HS-5 (cell line): ENCODE results near the gene SCN3A.

Source experiments
- DNase-seq: peaks from one replicate; pipeline ENCODE4 v3.0.0-alpha.2; 2012; ENCODE audit warnings: low read depth

The SCN3A gene

GRCh38 chr2:165191096-165191728, 12.6 kb downstream of the SCN3A start:
- no peak for DNase-seq

DNA sequence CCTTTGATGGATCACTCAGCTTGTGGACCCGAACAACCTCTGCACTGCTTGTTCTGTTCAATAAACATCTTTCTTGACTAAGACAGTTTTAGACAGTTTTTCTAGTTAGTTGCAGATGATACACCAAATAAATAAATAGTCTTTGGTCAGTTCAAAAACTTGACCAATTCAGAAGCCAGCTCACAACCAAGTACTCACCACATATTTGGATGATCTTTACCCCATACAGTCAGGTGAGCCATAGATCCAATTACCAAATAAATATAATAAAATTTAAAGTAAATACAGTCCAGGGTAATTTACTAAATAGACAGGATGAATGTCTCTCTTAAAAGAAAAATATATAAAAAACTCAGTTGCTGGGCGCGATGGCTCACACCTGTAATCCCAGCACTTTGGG, 18.2 kb downstream of the SCN3A start:
- no peak for DNase-seq

DNA sequence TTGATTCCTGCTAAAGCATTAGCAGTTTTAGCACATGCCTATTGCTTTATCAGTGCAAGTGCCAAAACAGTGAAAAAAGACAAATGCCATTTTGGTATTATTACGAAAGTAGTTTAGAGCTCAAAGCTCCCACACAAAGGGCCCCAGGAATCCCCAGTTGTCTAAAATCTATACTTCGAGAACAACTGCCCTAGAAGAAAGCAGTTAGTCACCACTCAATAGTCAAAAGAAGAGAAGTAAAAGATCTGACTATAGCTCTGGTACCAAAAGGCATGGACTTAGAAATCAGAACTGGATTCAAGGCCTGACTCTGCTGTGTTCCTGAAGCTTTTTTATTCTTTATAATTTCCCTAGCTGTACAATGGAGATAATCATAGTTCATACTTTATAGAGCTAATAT, 21.8 kb downstream of the SCN3A start:
- DNase-seq, result no peak

- no peak for DNase-seq
Observed at GRCh38 chr2:165176780-165177179, 27.1 kb downstream of the SCN3A start.

- DNase-seq, result no peak
Observed at GRCh38 chr2:165173215-165173614, 30.6 kb downstream of the SCN3A start.

DNA sequence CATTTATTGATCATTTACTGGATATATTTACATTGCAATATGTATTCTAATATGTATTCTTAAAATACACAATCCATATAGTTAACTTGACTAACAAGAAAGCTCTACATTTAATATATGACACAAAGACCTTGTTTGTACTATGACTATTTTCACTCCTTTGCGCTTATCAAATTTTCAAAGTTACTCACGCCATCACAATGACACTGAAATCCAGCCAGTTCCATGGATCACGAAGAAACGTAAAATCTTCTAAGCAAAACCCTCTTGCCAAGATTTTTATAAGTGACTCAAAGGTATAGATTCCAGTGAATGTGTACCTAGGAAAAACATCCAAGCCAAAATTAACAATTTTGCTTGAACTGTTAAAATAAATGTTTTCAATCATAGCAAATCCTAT, 39.6 kb downstream of the SCN3A start:
- DNase-seq, result peak; percentile 19

DNA sequence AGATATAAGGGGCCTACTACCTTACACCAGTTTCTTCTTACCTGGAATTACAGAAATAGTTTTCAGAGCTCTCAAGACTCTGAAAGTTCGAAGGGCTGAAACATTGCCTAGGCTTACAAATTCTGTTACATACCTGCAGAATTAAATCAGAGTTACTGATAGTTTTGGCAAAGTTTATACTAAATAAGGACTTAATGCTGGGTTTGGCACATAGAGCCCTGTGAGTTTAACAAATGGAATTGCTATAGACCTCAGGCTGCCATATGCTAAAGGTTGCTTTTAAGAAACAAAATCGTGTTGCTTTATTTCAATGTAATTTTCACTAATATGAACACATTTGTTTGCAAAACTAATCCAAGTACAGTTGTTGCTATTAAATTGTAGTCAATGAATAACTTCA, 40.1 kb downstream of the SCN3A start:
- peak; percentile 6 for DNase-seq

- DNase-seq, result no peak
Observed at GRCh38 chr2:165162466-165162865, 41.4 kb downstream of the SCN3A start.

- DNase-seq, result peak; percentile 55
Observed at GRCh38 chr2:165161510-165161909, 42.3 kb downstream of the SCN3A start.

DNA sequence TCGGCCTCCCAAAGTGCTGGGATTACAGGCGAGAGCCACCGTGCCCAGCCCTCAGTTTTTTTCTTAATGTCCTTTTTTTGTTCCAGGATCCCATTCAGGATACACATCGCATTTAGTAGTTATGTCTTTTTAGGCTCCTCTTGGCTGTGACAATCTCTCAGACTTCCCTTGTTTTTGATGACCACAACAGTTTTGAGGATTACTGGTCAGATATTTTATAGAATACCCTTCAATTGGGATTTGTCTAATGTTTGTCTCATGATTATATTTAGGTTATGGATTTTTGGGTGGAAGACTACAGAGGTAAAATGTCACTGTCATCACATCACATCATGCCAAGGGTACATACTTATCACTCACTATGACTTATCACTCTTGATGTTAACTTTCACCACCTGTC, 46.7 kb downstream of the SCN3A start:
- DNase-seq, result no peak

DNA sequence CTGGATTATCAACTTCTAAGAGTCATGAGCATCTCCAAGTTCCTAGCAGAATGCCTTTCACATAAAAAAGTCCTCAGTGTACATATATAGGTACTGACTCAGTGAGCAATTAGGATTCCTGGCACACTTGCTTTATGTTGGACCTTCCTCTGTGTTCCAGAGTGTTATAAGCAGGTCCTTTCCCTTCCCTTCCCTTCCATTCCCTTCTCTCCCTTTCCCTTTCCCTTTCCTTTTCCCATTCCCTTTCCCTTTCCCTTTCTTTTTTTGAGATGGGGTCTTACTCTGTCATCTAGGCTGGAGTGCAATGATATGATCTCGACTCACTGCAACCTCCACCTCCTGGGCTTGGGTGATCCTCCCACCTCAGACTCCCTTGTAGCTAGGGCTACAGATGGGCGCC, 48.7 kb downstream of the SCN3A start:
- no peak for DNase-seq

DNA sequence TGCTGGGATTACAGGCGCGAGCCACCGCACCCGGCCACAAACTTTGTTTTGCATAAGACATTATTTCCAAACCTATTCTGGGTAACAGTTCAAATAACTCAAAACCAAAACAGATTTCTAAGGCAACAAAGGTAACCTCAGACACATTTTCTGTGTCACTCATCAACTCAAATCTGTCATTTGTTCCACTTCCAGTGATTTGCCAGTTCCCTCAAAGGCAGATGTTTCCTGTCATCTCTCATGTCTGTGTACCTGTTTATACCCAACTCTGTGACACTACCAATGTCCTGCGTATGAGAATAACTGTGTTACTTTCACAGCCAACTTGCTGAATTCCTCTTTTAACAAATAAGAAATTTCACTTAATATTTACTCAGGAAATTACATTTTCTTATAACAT, 54.4 kb downstream of the SCN3A start:
- no peak for DNase-seq

- no peak for DNase-seq
Observed at GRCh38 chr2:165147186-165148045, 56.4 kb downstream of the SCN3A start.

- DNase-seq, result no peak
Observed at GRCh38 chr2:165144315-165144714, 59.5 kb downstream of the SCN3A start.

DNA sequence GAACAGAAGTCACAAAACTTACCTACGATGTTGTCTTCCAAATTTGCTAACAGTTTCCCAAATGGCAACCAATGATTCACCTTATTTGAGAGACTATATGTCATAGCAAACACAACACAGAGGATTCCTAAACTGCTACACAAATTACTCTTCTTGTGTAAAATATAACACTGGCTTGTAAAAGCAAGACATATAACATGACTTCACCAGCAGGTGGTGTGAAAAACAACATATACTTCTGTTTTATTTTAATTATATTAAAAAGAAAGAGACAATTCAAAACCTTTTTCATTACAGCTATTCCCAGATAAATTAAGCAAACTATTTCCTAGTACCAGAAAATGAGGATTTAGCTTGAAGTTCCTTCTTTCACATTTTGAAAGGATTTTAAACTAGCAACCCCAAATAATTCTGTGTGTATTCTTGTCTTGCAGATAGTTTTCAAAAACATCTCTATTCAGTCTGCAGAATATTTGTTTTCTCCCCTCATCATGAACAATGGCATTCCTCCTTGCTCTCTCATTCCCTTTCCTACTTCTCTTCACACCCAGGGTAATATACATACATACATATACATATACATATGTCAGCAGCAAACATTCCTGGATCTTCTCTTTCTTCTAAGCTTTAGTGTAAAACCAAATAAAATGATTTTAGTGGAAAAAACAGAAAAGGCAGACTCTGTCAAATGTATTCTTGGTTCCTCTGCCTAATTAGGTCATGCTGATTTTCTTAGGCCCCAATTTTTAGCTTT, 62.1 kb downstream of the SCN3A start:
- no peak for DNase-seq

DNA sequence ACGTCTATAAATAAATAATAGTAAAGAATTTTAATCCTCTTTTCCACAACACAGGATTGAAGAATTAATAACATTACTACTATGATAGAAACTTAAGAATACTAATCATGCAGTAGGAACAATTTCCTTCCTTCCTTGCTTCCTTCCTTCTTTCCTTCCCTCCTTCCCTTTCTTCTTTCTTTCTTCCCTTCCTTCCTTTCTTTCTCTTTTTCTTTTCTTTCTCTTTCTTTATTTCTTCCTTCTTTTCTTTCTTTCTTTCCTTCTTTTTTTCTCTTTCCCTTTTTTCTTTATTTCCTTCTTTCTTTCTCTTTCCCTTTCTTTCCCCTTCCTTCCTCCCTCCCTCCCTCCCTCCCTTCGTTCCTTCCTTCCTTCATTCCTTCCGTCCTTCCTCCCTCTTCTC, 77.6 kb downstream of the SCN3A start:
- no peak for DNase-seq

DNA sequence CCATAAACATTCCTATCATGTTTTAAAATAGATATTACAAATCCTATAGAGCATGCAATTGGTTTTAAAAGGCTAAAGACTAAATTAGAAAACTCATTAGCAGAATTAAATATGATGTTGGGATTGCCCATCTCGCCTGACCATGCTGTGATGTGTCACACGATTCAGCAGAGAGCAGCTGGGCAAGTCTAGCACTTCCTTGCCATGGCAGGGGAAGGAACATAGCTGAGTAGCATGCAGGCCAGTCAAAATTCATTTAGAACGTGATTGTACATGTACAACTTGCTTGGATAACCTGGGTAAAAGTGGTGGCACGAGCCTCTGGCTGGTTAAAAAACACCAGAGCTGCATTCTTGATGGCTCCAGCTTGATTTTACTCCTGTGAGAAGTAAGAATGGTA, 81.3 kb downstream of the SCN3A start:
- no peak for DNase-seq

GRCh38 chr2:165120740-165121467, 82.9 kb downstream of the SCN3A start:
- DNase-seq, result no peak

GRCh38 chr2:165115258-165115657, 88.6 kb downstream of the SCN3A start:
- no peak for DNase-seq

DNA sequence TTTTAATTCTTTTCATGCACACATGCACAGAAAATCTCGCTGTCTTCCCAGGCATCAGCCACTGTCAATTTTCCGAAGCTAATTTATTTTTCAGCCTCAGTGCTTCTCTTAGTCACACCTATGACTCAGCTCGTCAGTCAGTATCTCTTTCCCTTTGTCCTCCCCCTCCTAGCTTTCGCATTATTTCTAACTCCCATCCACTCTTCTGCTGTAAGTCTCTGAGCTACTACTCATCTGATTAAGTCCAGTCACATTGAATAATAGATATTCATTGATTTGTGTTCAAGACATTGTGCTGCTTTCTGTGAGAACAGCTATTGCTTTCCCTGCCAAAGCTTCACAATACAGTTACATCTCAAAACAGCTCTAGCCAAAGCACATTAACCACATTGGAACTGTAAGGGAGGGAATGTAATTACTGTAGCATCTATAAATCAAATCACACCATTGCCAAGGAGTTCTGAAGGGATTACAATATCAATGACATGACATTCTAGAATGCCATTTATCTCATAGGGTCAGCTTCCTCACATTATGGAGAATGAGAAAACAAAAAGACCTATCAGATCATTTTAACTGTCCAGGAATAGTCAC, 89.4 kb downstream of the SCN3A start:
- DNase-seq, result peak; percentile 66

DNA sequence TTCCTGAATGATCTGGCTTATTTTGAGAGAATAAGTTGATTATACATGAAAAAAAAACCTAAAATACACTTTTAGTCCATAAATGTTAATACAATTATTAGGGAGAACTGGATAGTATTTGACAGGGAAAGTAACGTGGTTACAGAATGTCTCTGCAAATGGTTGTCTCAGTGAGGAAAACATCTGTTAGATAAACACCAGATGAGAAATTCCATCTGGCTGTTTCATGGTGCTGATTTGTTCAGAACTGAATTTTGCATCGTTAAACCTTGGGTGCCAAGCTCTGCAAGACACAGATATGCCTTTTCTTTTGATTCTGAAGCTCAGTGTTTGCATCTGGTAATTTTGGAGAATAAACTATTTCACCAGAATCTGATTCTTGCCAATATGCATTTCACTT, 90.4 kb downstream of the SCN3A start:
- DNase-seq, result peak; percentile 15

- no peak for DNase-seq
Observed at GRCh38 chr2:165112789-165113188, 91.1 kb downstream of the SCN3A start.
